H4 (cell line): ENCODE results near the gene TERT. TPM values are rescaled to one million over a fixed set of nuclear protein-coding genes. Genes with fewer than 3 reads are reported as not detected.
"Not testable (repeated sequence)": the region's sequence is repeated elsewhere in the genome, so short reads cannot be mapped to it uniquely, and the experiment has no call there.

Experiments
- DNase-seq: peaks from one replicate; pipeline ENCODE4 v3.0.0-alpha.2; 2015; ENCODE audit warnings: low spot score
- total RNA-seq: library from RNA; depleted of rRNA; stranded (reverse); fragments of >200 nt; shearing (Covaris generic); gene quantifications from 2 replicates; pipeline ENCODE4 v1.2.3, GENCODE V29; 2014

TERT gene
- total RNA-seq, 1 experiment from 2014 or later: 0.23 TPM

DNA sequence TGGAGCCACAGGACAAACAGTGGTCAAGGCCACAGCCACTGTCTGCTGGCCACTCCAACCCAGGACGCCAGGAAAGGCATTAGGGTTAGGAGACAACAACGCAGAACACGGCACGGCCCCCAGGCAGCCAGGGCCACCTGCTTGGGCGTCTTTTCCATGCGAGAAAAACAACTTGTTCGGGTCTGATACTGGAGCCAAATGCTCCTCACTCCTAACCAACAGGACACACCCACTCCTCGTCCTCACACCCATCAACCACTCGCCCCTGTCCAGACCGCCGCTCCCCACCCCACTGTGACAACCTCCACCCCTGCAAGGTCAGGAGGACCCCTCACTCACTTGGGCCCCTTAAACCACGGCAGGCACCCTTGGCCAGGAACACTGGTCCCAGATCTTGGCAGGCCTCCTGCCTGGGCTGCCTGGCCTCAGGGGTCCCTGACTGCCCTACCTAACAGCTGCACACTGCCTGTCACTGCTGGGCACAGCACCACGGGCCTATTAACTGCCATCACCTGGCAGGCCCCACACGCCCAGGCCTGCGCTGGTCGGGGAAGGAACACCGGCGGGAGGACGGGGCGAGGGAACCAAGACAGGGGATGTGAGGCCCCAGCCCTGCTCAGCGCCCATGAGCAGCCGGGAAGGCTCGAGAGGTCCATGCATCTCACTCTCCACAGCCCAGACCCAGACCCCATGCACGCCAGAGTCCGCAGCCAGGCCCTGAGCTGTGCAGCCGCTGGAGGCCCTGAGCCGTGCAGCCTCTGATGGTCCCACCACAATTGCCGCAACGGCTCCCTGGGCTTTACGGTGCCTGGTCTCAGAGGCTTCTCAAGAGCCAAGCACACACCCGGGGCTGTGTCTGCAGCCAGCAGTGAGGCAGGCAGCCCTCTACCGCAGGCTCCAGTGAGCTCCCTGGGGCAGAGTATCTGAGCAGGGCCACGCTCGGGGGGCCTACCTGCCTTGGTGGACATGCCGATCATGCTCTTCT lies 36.3 kb upstream of the TERT start:
- DNase-seq: no peak

DNA sequence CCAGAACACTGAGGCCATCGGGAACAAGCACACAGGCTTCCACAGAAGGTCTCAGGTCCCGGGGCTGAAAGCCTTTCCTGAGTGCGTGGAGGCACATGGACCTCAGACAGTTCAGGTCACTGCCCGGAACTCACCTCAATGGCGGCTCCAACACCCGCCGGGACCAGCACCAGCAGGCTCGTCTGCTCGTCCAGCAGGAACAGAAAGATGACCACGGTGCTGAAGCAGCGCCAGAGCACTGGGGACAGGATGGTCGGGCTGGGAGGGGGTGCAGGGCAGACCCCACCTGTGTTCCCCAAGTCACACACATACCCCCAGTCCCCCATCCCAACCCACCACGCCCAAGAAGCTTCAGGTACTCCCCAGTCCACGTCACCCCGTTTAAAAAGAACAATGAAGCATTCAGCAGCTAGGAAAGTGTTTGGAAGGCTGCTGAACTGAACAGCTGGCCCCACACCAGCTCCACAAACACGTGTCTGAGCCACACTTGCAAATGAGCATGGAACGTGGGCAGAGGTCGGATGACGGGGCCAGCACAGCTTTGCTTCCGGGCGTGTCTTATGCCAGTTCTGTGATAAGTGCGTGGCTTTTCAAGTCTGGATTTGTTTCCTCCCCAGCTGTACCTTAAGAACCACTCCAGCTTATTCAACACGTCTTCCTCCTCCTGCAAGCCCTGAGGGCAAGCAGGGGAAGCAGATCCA lies 35.4 kb upstream of the TERT start:
- DNase-seq: no peak

DNA sequence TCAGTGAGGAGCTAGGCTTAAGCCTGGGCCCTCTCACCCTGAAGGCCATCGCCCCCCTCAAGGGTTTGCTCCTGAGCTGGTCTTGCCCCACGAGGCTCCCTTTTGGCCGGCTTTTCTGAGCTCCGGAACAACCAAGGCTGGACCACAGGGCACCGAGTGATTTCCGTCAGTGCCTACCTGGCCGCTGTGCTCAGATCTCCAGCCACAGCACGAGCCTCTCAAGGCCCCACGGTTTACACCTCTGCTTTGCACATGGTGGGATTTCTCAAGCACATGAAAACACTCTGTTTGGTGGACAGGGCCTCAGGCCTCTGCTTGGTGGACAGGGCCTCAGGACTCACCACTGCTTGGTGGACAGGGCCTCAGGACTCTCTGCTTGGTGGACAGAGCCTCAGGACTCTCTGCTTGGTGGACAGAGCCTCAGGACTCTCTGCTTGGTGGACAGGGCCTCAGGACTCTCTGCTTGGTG lies 34.3 kb upstream of the TERT start:
- no peak for DNase-seq

DNA sequence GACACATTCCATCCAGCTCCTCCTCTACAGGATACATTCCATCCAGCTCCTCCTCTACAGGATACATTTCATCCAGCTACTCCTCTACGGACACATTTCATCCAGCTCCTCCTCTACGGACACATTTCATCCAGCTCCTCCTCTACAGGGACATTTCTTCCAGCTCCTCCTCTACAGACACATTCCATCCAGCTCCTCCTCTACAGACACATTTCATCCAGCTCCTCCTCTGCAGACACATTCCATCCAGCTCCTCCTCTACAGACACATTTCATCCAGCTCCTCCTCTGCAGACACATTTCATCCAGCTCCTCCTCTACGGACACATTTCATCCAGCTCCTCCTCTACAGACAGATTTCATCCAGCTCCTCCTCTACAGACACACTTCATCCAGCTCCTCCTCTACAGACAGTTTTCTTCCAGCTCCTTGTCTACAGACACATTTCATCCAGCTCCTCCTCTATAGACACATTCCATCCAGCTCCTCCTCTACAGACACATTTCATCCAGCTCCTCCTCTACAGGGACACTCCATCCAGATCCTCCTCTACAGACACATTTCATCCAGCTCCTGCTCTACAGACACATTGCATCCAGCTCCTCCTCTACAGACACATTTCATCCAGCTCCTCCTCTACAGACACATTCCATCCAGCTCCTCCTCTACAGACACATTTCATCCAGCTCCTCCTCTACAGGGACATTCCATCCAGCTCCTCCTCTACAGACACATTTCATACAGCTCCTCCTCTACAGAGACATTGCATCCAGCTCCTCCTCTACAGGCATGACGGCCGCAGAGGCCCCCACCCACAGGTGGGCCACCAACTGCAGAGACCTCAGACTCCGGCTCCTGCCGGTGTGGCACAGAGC lies 33.6 kb upstream of the TERT start:
- peak; percentile 49 for DNase-seq

DNA sequence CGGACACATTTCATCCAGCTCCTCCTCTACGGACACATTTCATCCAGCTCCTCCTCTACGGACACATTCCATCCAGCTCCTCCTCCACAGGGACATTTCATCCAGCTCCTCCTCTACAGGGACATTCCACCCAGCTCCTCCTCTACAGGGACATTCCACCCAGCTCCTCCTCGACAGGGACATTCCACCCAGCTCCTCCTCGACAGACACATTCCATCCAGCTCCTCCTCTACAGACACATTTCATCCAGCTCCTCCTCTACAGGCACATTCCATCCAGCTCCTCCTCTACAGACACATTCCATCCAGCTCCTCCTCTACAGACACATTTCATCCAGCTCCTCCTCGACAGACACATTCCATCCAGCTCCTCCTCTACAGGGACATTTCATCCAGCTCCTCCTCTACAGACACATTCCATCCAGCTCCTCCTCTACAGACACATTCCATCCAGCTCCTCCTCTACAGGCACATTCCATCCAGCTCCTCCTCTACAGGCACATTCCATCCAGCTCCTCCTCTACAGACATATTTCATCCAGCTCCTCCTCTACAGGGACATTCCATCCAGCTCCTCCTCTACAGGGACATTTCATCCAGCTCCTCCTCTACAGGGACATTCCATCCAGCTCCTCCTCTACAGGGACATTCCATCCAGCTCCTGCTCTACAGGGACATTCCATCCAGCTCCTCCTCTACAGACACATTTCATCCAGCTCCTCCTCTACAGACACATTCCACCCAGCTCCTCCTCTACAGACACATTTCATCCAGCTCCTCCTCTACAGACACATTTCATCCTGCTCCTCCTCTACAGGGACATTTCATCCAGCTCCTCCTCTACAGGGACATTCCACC lies 32.3 kb upstream of the TERT start:
- DNase-seq: not testable (repeated sequence)

DNA sequence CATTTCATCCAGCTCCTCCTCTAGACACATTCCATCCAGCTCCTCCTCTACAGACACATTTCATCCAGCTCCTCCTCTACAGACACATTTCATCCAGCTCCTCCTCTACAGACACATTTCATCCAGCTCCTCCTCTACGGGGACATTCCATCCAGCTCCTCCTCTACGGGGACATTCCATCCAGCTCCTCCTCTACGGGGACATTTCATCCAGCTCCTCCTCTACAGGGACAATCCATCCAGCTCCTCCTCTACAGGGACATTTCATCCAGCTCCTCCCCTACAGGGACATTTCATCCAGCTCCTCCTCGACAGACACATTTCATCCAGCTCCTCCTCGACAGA lies 31.6 kb upstream of the TERT start:
- DNase-seq: not testable (repeated sequence)

DNA sequence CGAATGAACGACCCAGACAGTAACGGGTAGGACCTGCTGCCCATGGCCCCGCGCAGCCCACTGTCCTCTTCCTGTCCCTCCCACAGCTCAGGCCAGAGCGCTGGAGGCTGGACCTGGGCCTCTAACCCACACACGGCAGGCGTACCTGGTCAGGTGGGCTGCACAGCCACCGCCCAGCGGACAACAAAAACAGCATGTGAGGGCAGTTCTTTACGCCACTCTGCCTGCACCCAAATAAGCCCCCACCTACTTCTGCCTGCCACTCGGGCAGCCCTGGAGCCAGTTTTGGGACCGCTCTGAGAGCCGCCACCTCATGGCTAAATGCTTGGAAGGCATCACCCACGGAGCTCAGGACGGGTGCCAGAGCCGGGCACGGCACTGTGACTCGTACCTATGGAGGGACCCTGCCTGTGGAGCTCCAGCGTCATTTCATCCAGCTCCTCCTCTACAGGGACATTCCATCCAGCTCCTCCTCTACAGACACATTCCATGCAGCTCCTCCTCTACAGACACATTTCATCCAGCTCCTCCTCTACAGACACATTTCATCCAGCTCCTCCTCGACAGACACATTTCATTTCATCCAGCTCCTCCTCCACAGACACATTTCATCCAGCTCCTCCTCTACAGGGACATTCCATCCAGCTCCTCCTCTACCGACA lies 31.1 kb upstream of the TERT start:
- DNase-seq: no peak

DNA sequence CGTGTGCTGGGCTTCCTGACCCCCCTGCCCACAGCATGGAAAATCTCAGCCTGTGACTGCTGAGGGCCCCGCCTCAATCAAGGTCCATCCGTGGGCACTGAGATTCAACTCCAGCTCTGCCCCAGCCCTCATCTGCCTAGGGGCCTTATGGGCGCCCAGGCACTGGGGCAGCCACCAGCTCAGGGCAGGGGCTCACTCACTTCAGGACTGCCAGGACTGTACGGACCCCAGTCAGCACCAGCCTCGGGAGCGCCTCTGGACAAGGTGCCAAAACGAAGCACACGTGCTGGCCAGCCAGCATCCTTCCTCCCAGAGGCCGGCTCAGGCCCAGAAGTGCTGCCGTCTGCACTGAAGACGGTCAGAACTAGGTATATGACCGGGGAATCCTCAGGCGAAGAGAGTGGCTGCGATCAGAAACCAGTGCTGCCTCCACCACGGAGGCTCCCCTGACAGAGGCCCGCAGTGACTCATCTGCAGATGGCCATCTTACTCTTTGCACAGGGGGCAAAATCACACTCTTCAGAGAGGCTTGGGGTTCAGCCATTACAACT lies 30.4 kb upstream of the TERT start:
- no peak for DNase-seq

DNA sequence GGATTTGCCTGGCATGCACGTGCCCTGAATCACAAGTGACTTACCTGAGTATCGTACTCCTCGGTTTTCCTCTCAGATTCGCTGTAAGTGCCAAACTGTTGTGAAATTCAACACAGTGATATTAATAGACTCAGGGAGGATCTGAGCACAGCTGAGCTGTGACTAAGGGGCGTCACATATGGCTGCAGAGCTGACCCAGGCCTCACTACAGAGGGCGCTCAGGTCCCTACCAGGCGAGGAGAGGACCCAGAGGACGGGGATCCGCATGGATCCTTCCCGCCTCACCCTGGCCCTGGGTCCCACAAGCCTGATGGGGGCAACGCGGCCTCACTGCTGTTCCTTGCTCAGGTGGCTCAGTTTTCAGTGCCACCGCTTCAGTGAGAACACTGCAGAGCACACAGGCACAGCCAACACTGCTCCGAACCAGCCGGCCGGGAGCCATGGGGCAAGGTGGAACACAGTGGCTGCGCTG lies 29.9 kb upstream of the TERT start:
- DNase-seq: no peak

DNA sequence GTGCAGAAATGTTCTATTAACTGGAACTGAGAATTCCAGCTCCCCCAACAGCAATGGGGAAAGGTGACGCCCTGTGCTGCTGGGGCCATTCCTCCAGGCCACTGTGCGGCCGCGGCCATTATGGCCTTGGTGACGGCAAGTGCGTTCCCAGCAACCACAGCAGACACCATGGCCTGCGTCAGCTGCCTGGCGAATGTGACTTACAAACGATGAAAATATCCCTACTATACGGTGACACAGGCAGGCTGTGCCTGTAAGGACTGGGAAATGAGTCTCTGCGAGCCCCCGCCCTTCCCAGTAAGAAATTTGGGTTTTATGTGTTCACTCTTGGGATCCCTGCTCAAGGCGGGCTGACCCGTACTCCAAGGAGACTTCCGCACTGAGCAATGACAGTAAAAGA lies 29.4 kb upstream of the TERT start:
- DNase-seq: no peak

DNA sequence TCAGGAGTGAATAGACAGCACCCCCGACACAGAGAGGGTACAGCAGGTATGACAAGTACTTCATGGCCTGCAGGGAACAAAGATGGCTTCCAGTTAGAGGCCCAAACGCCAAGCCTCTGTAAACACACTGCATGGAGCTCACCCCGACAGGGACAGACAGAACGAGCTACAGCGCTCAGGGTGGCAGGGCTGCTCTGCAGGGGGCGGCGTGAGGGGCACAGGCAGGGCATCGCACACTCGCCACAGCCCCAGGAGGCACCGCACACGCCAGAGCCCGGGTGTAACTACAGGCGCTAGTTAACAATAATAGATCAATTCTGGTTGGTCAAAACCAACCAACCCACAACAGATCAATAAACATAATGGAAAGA lies 28.9 kb upstream of the TERT start:
- no peak for DNase-seq

DNA sequence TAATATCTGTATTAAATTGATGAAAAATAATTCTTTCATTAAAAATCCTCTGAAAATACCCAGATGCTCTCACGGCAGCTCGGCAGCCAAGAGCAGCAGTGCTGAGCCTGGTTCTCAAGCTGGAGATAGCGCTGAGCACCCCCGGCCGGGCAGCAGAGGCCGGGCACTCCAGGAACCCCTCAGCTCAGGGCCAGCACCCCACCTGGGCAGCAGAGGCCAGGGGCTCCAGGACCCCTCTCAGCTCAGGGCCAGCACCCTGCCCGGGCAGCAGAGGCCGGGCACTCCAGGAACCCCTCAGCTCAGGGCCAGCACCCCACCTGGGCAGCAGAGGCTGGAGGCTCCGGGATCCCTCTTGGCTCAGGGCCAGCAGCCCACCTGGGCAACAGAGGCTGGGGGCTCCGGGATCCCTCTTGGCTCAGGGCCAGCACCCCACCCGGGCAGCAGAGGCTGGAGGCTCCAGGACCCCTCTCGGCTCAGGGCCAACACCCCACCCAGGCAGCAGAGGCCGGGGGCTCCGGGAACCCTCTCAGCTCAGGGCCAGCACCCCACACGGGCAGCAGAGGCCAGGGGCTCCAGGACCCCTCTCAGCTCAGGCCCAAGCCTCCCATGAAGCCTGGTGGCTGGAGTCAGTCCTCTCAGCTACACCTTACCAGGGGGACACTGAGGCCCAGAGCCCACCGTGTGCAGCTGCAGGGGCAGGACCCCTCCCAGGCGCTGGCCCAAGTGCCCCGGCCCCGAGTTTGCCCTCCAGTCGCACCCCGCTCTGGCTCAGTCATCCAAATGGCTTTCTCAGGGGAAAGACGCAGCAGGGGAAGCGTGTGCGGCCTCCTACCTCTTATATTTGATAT lies 28.3 kb upstream of the TERT start:
- DNase-seq: no peak

DNA sequence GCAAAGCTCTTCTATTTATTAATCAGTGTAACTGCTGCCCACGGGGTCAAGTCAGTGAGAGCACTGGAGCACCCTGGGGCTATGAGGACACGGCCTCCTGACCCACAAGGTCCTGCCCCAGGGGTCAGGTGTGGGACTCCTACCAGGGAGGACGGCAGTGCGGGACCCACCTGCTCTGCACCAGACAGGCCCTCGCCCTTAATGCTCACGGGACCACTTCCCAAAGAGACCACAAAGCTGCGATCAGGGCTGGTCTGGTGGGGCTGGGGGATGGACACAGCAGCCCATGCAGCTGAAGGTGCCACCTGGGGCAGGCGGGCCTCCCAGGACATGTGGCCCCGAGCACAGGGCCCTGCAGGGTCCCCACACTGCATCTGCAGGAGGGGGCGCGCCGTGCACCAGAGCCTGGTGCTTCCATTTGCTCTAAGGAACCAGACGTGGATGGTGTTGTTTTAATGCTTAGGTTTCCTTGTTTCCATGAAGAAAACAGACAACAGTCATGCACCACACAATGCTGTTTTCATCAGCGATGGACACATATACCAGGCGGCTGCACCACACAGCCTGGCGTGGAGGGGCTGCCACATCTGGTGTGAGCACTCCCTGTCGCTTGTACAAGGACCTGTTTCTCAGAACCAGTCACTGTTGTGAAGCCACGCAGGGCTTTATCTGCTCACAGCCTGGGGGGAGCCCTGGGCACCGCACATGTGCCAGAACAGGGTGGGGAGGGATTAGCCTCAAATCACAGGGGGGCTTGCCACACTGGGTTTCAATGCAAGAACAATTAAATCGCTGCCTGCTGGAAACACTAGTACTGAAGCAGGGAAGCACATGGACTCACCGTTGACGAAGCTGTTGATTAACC lies 27.4 kb upstream of the TERT start:
- DNase-seq: no peak

DNA sequence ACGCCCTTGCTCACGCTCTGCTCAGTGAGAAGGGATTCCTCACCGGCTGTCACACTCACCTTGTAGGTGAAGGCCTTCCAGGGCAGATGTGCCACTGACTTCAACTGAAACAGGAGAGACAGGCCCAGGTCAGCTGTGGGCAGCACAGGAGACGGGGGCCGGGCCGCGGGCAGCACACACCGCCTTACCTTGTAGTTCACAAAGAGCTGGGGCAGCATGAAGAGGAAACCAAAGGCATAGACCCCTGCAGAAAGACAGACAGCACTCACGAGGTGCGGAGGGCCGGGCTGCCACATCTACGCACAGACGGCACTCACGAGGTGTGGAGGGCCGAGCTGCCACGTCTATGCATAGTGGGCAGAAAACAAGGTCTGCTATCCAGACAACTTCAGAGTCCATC lies 26.7 kb upstream of the TERT start:
- no peak for DNase-seq

DNA sequence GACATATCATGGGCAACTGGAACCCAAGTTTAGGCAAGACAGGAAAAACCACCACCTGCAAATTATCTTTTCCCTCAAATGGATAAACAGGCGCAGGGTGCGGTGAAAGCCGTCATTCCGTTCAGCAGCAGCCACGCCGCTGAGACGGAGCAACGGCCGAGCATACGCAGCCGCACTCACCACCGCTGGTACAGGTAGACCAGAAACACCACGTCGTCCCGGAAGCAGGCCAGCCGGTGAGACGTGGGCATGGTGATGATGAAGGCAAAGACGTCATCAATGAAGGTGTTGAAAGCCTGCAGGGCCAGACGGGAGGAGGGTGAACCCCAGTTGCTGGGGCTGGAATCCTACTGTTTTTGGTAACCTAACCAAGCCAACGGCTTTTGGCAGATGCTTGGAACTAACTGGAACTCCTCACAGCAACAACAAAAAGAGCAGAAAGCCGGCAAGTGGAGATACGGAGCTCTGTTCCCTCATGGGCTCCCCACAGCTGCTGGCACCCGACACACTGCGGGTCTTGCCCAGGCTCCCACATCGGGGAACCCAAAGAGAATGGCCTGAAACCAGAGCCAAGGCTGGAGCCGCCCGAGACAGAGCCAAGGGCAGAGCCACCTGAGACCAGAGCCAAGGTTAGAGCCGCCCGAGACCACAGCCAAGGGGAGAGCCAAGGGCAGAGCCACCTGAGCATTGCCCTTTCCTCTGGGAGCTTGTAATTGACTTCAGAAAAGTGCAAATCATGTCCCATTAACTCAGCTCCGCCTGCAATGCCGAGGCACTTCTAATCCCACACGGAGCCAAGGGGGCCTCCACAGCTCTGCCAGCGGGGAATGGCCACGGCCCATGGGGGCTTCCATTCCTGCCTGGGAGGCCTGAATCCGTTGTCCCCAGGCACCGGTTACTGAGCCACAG lies 25.8 kb upstream of the TERT start:
- no peak for DNase-seq

DNA sequence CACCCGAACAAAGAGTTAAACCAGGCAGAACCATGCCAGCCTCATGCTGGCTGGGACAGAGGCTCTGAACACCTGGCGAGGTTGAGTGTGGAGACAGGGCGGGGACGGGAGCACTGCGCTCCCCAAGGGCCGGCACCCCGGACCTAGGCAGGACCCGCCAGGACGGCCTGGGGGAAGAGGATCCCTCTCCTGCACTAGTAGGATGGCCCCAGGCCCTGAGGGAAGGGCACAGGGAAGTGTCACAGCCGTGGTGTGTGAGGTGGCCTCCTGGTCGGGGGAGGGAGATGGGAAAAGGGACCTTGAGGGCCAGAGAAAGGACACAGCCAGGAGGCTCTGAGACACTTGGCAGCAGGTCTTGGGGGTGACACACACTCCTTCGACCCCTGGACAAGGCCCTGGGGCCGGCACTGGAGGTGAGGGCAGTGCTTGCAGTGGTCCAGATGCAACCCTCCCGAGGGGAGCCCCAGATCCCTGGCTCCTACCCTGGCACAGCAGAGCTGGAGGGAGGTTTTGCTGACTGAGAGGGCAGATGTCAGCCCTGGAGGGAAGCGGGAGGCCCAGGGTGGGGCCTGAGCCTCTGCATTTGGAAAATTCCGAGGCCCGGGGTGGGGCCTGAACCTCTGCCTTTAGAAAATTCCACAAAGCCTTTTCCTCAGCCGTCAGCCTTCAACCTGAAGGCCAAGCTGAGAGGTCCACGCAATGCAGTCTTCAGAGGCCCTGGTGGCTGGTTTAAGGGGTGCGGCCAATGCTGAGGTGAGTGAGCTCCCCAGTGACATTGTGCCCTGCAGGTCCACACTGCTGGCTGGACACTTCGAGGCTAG lies 24.8 kb upstream of the TERT start:
- no peak for DNase-seq
